ENCODE data around the gene GPD1.
"Not testable (repeated sequence)": the region's sequence is repeated elsewhere in the genome, so short reads cannot be mapped to it uniquely, and the experiment has no call there.

The GPD1 gene

GRCh38 chr12:50073712-50074111 is 30.1 kb upstream of the GPD1 start:
- no peak for DNase-seq (ENCODE audit: low read depth)

GRCh38 chr12:50074936-50075807 is 28.6 kb upstream of the GPD1 start:
- peak; percentile 68 for DNase-seq (ENCODE audit: low read depth)

- DNase-seq (ENCODE audit: low read depth), result no peak
These were observed 28.0 kb upstream of the GPD1 start for GRCh38 chr12:50075808-50076170.

GRCh38 chr12:50077099-50077498 is 26.7 kb upstream of the GPD1 start:
- no peak for DNase-seq (ENCODE audit: low read depth)

- DNase-seq (ENCODE audit: low read depth), result no peak
These were observed 25.5 kb upstream of the GPD1 start for GRCh38 chr12:50078281-50078680.

- DNase-seq (ENCODE audit: low read depth), result no peak
These were observed 24.0 kb upstream of the GPD1 start for GRCh38 chr12:50079771-50080170.

- DNase-seq (ENCODE audit: low read depth), result no peak
These were observed 22.6 kb upstream of the GPD1 start for GRCh38 chr12:50081096-50081808.

GRCh38 chr12:50082644-50083043 is 21.2 kb upstream of the GPD1 start:
- DNase-seq (ENCODE audit: low read depth), result no peak

GRCh38 chr12:50083301-50083700 is 20.5 kb upstream of the GPD1 start:
- DNase-seq (ENCODE audit: low read depth), result no peak

GRCh38 chr12:50084409-50084774 is 19.4 kb upstream of the GPD1 start:
- DNase-seq (ENCODE audit: low read depth), result not testable (repeated sequence)

- peak; percentile 83 for DNase-seq (ENCODE audit: low read depth)
These were observed 18.8 kb upstream of the GPD1 start, which contains the start of gene SMARCD1 for GRCh38 chr12:50084775-50085614. SMARCD1 (plus strand) TSS chr12:50085342; CDS start chr12:50085370, 28 bp downstream.

GRCh38 chr12:50085615-50086072 is 18.2 kb upstream of the GPD1 start:
- DNase-seq (ENCODE audit: low read depth), result no peak

- DNase-seq (ENCODE audit: low read depth), result no peak
These were observed 17.7 kb upstream of the GPD1 start for GRCh38 chr12:50086148-50086547.

- DNase-seq (ENCODE audit: low read depth), result no peak
These were observed 16.7 kb upstream of the GPD1 start for GRCh38 chr12:50087151-50087550.

- no peak for DNase-seq (ENCODE audit: low read depth)
These were observed 15.8 kb upstream of the GPD1 start for GRCh38 chr12:50087995-50088394.

GRCh38 chr12:50088577-50089335 is 15.1 kb upstream of the GPD1 start:
- peak; percentile 37 for DNase-seq (ENCODE audit: low read depth)

- DNase-seq (ENCODE audit: low read depth), result no peak
These were observed 14.1 kb upstream of the GPD1 start for GRCh38 chr12:50089730-50090129.

- DNase-seq (ENCODE audit: low read depth), result no peak
These were observed 13.4 kb upstream of the GPD1 start for GRCh38 chr12:50090391-50090790.

GRCh38 chr12:50097952-50098351 is 5.9 kb upstream of the GPD1 start:
- no peak for DNase-seq (ENCODE audit: low read depth)

- no peak for DNase-seq (ENCODE audit: low read depth)
These were observed 4.4 kb upstream of the GPD1 start for GRCh38 chr12:50099302-50100008.

GRCh38 chr12:50100561-50100960 is 3.2 kb upstream of the GPD1 start:
- DNase-seq (ENCODE audit: low read depth), result no peak

Data from stimulated activated CD4-positive, alpha-beta T cell treated with anti-CD3 and anti-CD28 coated beads, Interleukin-2, amount 100 ng/mL, for 4 hours (primary cell).